ENCODE data around the gene ITM2C.
A peak's percentile ranks its signal among the peaks of the same experiment; 100 is the strongest.

Gene ITM2C

GRCh38 chr2:230873661-230874401, 9.1 kb downstream of the ITM2C start:
- no peak for DNase-seq (ENCODE audit: low spot score)

GRCh38 chr2:230874456-230874855, 9.7 kb downstream of the ITM2C start:
- DNase-seq (ENCODE audit: low spot score) = no peak

GRCh38 chr2:230874876-230875275, 10.1 kb downstream of the ITM2C start:
- DNase-seq (ENCODE audit: low spot score) = no peak

GRCh38 chr2:230875347-230876315, 10.9 kb downstream of the ITM2C start:
- DNase-seq (ENCODE audit: low spot score) = no peak

- no peak for DNase-seq (ENCODE audit: low spot score)
These were observed 12.5 kb downstream of the ITM2C start for GRCh38 chr2:230877116-230877758.

- DNase-seq (ENCODE audit: low spot score) = no peak
These were observed 13.2 kb downstream of the ITM2C start for GRCh38 chr2:230877759-230878598.

- no peak for DNase-seq (ENCODE audit: low spot score)
These were observed 14.0 kb downstream of the ITM2C start for GRCh38 chr2:230878599-230879188.

- no peak for DNase-seq (ENCODE audit: low spot score)
These were observed 14.6 kb downstream of the ITM2C start for GRCh38 chr2:230879271-230879882.

GRCh38 chr2:230879891-230880290, 15.1 kb downstream of the ITM2C start:
- no peak for DNase-seq (ENCODE audit: low spot score)

GRCh38 chr2:230881840-230882239, 17.1 kb downstream of the ITM2C start:
- DNase-seq (ENCODE audit: low spot score) = no peak

GRCh38 chr2:230885463-230886130, 20.9 kb downstream of the ITM2C start:
- peak; percentile 72 for DNase-seq (ENCODE audit: low spot score)

- no peak for DNase-seq (ENCODE audit: low spot score)
These were observed 21.5 kb downstream of the ITM2C start for GRCh38 chr2:230886206-230886605.

GRCh38 chr2:230886671-230887071, 21.9 kb downstream of the ITM2C start:
- DNase-seq (ENCODE audit: low spot score) = no peak

- DNase-seq (ENCODE audit: low spot score) = no peak
These were observed 22.6 kb downstream of the ITM2C start for GRCh38 chr2:230887342-230887741.

GRCh38 chr2:230888824-230889400, 24.2 kb downstream of the ITM2C start:
- no peak for DNase-seq (ENCODE audit: low spot score)

GRCh38 chr2:230889911-230890601, 25.3 kb downstream of the ITM2C start:
- no peak for DNase-seq (ENCODE audit: low spot score)

- DNase-seq (ENCODE audit: low spot score) = no peak
These were observed 25.9 kb downstream of the ITM2C start for GRCh38 chr2:230890646-230891045.

- DNase-seq (ENCODE audit: low spot score) = no peak
These were observed 26.3 kb downstream of the ITM2C start for GRCh38 chr2:230891064-230891463.

- DNase-seq (ENCODE audit: low spot score) = no peak
These were observed 26.8 kb downstream of the ITM2C start for GRCh38 chr2:230891509-230891908.
